Measurements from ENCODE around the gene FKBP3. TPM values are rescaled to one million over a fixed set of nuclear protein-coding genes. Genes with fewer than 3 reads are reported as not detected.

The FKBP3 gene
- total and polyA plus RNA-seq, 2 of the 8 experiments (the other 6 are each of a cell fraction or from before 2014, with no cell fraction given): 36.0 to 149 TPM

GRCh38 chr14:45123271-45123670 is 11.0 kb downstream of the FKBP3 start:
- Histone ChIP-seq H3K27ac (ENCODE audit: low read depth, low read length) (no peak overlapping the region), H3K23ac (ENCODE audit: insufficient read length) (no peak overlapping the region), H4K5ac (ENCODE audit: insufficient read length, low read depth, low read length) (no peak overlapping the region), H2BK15ac (ENCODE audit: low read length) (no peak overlapping the region), H2BK5ac (ENCODE audit: low read depth, low read length) (no peak overlapping the region), H3K4me2 (ENCODE audit: insufficient read depth in 1 of 2, low read depth in 2 of 2, low read length in 2 of 2) (no peak overlapping the region), H3K36me3 (ENCODE audit: control insufficient read depth in 2 of 4, insufficient read depth in 4 of 4, low read length in 3 of 4) (peaks cover 12 to 81% (median 49%) of the 10 kb centered on the region in 4 experiments), H2BK120ac (replicated peaks; ENCODE audit: low read depth, low read length) (no peak overlapping the region), H3K79me2 (ENCODE audit: control insufficient read depth in 1 of 2, insufficient read depth in 2 of 2, low read length in 2 of 2) (peaks cover 0 to 2% of the 10 kb centered on the region in 2 experiments; a peak in 1 of 4 replicates), H3K27me3 (replicated peaks in 1 of 4; ENCODE audit: control insufficient read depth in 3 of 4, extremely low read depth in 1 of 4, insufficient read depth in 3 of 4, low read length in 3 of 4) (no peaks in the 10 kb centered on the region), H4K91ac (replicated peaks; ENCODE audit: insufficient read length, low read length) (no peak overlapping the region), H4K8ac (ENCODE audit: extremely low read depth, insufficient read depth, low read length) (no peak overlapping the region), H3K23me2 (ENCODE audit: low read depth, low read length) (no peaks in the 10 kb centered on the region), H3K9me3 (ENCODE audit: insufficient read depth in 2 of 2, low read depth in 1 of 2, low read length in 1 of 2) (no peaks in the 10 kb centered on the region), H3K4ac (replicated peaks; ENCODE audit: insufficient read length, low read depth, low read length) (no peak overlapping the region), H3K14ac (ENCODE audit: insufficient read length) (no peak overlapping the region), H3K18ac (ENCODE audit: extremely low read depth, low read length) (no peak overlapping the region), H3K9ac (replicated peaks in 1 of 4; ENCODE audit: extremely low read depth in 1 of 4, low read depth in 3 of 4, low read length in 3 of 4) (no peak overlapping the region), H2BK20ac (ENCODE audit: low read length) (no peak overlapping the region), H3K56ac (replicated peaks; ENCODE audit: insufficient read length, low read depth, low read length) (no peak overlapping the region), H3K4me3 (ENCODE audit: extremely low read depth in 1 of 4, insufficient read depth in 2 of 4, low read depth in 3 of 4, low read length in 4 of 4) (no peak overlapping the region), H2AFZ (ENCODE audit: low read length) (no peak overlapping the region), H3K4me1 (replicated peaks in 1 of 4; ENCODE audit: control insufficient read depth in 3 of 4, insufficient read depth in 4 of 4, low read length in 3 of 4) (no peaks in the 10 kb centered on the region), H4K20me1 (replicated peaks in 1 of 2; ENCODE audit: control insufficient read depth in 1 of 2, insufficient read depth in 2 of 2, low read length in 2 of 2) (peaks cover 0 to 2% of the 10 kb centered on the region in 2 experiments), H2BK12ac (ENCODE audit: low read depth, low read length) (no peak overlapping the region), H2AK5ac (ENCODE audit: low read depth, low read length) (no peak overlapping the region), H3K79me1 (ENCODE audit: low read depth, low read length) (no peaks in the 10 kb centered on the region)
- no peak for DNase-seq (ENCODE audit: low read depth in 1 of 2, low spot score in 2 of 2)
- no peak for FAIRE-seq
- CTCF ChIA-PET (ENCODE audit: partially characterized antibody): no interaction called here
- POLR2A ChIA-PET (ENCODE audit: partially characterized antibody): interaction anchor here (1.1 to 1.3 kb wide), 2 partner anchors 10 to 13 kb away, joined by 3 to 6 read pairs; no protein-coding TSS in a partner anchor
- 100% methylated on average over 3 of the region's 3 CpGs; no CpG with 5 or more reads in 1 of the 2 experiments for WGBS, 2 experiments (ENCODE audit: extremely low coverage in 1 of 2, insufficient coverage in 1 of 2, insufficient read length in 1 of 2, insufficient replicate concordance in 2 of 2, low coverage in 1 of 2, low lambda C conversion rate in 2 of 2, missing lambda C conversion rate in 1 of 2)
- TF ChIP-seq CTBP2 (IDR thresholded peaks at IDR 0.05; ENCODE audit: borderline replicate concordance, insufficient read depth, insufficient read length, low read length): no peak
- no peak for TF ChIP-seq SRF (IDR thresholded peaks at IDR 0.05; ENCODE audit: low read depth, low read length)
- TF ChIP-seq POU5F1 (IDR thresholded peaks at IDR 0.05; ENCODE audit: low read depth, low read length): no peak
- no peak for TF ChIP-seq CBX5 (IDR thresholded peaks at IDR 0.05; ENCODE audit: low read depth, low read length)
- TF ChIP-seq RFX5 (IDR thresholded peaks at IDR 0.05; ENCODE audit: borderline replicate concordance, low read depth, low read length): no peak
- TF ChIP-seq BACH1 (IDR thresholded peaks at IDR 0.05; ENCODE audit: low read length): no peak
- TF ChIP-seq NRF1 (IDR thresholded peaks at IDR 0.05; ENCODE audit: low read depth, low read length): no peak
- no peak for TF ChIP-seq YY1 (IDR thresholded peaks at IDR 0.05; ENCODE audit: low read depth, low read length)
- no peak for TF ChIP-seq BRCA1 (IDR thresholded peaks at IDR 0.05; ENCODE audit: low read depth, low read length)

All from H1 (cell line).